Dedifferentiated amniotic fluid mesenchymal stem cell (primary cell): ENCODE results near the gene ASTN2.

ENCODE experiments used
- DNase-seq: peaks from one replicate; pipeline ENCODE4 v3.0.0-alpha.2; 2016; ENCODE audit errors: extremely low spot score

Gene ASTN2

DNA sequence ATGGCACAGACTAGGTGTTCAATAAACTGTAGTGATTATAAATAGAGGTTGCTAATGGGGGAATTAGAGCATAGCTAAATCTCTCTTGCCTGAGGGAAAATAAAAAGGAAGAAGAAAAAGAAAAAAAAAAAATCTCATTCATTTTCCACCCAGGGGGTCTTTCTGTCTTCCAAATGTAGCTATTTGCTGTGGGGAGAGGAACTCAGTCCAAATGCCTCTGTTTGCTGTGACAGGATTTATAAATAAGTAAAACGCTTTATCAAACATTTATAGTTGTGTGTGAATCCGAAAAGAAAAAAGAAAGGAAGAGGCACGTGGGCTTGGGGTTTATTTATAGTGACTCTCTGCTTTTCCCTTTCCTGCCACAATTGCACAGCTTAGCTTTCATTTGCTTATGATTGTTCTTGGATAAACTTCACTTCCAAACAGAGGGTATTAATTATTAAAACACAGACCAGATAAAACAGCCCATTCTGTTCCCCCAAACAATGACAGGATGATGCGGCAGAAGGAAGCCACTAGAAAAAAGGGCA lies 245.7 kb downstream of the ASTN2 start:
- DNase-seq = no peak

- DNase-seq = no peak
These were observed 250.3 kb downstream of the ASTN2 start for GRCh38 chr9:117164512-117164911.

- DNase-seq = no peak
These were observed 254.6 kb downstream of the ASTN2 start for GRCh38 chr9:117160254-117160653.

- no peak for DNase-seq
These were observed 257.9 kb downstream of the ASTN2 start for GRCh38 chr9:117156771-117157535.

DNA sequence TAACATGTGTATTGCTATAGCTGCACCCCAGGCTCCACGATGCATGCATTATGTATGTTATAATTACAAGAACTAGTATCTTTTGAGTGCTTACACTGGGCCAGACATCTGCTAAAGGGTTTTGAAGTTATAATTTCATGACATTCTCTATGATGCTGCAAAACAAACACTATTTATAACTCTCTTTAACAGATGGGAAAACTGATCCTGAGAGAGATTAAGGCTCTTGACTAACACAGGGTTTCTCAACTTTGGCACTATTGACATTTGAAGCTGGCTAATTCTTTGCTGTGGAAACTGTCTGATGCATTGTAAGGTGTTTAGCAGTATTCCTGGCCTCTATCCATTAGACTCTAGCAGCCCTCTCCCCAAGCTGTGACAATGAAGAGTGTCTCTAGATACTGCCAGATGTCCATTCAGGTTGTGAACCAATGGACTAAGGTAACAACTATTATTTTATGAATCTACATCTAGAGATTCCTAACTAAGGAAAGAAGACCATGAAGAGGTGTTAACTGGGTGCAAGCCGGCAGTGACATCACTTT lies 258.6 kb downstream of the ASTN2 start:
- DNase-seq = no peak

DNA sequence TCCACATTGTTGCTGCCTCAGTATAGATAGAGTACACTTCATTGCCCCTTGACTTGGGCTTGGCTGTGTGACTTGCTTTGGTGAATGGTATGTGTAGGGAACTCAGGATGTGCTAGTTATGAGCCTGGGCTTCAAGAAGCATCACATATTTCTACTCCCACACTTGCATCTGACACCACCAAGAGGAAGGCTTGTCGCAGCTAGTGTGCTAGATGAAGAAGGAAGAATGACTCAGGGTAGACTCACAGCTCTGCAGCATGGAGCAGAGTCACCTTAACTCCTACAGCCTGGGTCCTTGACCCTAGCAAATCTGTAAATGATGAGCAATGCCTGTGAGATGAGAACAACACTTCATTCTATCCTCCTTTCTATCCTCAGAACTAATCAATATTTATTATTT lies 261.8 kb downstream of the ASTN2 start:
- no peak for DNase-seq

- DNase-seq = no peak
These were observed 263.1 kb downstream of the ASTN2 start for GRCh38 chr9:117151716-117152115.

- no peak for DNase-seq
These were observed 264.9 kb downstream of the ASTN2 start for GRCh38 chr9:117149996-117150395.

DNA sequence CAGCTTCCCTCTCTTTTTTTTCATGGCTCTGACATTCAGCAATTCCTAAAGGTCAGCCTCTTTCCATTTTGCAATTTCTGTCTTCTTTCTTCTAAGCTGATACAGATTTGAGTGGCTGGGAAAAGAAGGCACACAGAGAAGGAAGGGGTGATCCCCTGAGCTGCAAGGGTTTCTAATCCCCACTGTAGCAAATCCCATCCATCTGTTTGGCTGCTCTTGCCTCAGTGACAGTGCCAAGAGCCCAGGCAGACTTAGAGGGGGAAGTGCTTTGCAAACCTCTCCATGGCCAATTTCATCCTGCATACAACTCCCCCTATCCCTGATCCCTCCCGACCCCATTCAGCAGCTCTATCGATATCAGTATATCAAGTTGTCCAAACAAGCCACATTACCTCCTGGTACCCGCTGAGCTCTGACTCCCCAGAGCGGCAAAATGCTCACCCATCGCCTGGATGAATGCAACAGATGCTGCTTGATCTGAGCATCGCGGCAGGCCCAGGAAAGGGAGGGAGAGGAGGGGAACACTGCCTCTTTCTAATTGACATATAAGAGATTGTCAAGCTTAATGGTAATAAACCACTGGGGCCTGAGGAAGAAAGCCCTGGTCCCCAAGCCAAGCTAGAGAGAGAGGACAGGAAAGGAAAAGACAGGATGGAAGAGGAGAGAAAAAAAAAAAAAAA lies 268.9 kb downstream of the ASTN2 start:
- DNase-seq = no peak

DNA sequence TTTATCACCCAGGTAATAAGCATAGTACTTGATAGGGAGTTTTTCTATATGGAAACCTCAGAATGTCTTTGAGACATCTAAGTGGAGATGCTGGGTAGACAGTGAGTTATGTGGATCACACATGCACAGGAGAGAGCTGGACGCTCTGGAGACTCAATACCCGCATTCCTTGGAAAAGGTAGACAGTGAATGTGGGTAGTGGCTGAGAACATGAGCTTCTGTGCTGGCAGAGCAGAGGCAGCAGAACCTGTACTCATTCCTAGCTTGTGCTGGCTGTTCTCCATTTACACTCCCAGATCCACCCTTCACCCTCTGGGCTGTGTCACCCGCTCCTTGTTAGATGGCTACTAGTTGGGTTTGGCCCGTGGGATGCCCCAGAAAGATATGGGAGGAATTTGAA lies 269.8 kb downstream of the ASTN2 start:
- no peak for DNase-seq

- no peak for DNase-seq
These were observed 276.6 kb downstream of the ASTN2 start for GRCh38 chr9:117138231-117138630.

DNA sequence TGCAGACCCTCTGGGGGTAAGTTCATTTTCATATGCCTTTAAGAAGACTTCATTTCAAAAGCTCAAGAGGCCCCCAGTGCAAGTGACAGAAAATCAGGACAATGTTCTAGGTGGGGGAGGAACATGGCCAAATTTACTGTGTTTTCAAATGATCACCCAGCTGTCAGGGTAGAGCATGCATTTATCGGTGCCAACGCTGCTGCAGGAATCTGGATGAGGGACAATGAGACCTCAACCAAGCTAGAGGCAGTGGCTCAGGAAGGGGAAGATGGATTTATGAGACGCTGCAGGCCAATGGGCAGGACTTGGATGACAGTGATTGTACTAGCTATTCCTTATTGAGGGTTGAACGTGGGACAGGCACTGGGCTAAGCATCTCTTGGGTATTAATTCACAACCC lies 278.4 kb downstream of the ASTN2 start:
- no peak for DNase-seq

DNA sequence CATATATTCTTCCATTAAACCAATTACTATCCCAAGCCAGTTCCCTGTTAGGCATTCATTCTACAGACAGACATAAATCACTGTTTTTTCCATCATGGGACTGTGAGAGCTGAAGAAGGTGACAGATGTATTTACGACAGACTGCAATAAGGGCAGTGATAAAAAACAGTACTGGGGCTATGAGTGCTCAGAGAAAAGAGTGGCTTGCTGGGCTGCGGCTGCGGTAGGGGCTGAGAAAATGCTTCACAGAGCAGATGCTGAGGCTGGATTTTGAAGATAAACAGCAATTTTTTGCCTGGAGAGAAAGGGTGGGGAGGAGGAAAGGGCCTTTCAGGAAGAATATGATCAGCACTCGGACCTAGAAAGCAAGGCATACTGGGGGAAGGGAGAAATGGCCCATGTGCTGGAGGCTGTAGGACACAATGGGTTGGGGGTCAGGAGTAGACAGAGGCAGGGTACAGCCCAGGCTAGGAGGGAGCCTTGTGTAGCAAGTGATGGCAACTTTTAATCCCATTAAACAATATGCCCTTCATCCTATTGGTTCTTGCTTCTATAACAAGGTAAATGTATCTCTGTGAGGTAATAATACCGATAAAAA lies 279.3 kb downstream of the ASTN2 start:
- DNase-seq = no peak

DNA sequence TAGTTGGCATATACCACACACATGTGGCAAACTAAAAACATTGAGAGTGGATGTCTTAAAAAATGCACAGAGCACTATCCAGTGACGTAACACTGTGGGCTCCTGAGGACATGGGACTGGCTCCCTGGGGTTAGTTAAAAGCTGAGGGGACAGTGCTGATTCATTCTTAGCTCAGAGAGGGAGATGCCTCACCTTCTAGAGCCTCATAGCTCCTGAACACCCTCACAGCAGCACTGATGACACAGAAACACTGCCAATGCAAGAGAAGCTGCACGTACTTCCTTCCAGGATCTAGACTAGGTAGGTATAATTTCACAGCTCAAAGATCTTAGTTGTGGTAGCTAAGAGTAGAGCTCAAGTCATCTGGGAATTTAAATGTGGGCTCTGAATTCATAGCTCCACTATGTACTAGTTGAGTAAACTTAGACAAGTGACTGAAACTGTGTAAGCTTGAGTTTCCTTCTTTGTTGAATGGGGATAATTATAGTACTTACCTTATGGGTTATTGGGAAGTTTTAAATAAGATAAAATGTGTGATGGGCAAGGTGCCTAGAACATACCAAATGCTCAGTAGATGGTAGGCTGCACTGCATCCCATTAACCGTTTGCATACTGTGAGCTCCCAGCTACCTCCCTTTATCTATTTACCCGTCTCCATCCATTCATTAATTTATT lies 279.9 kb downstream of the ASTN2 start:
- DNase-seq = no peak

GRCh38 chr9:117126871-117127270 lies 288.0 kb downstream of the ASTN2 start:
- no peak for DNase-seq

- DNase-seq = no peak
These were observed 289.3 kb downstream of the ASTN2 start for GRCh38 chr9:117125531-117125930.

DNA sequence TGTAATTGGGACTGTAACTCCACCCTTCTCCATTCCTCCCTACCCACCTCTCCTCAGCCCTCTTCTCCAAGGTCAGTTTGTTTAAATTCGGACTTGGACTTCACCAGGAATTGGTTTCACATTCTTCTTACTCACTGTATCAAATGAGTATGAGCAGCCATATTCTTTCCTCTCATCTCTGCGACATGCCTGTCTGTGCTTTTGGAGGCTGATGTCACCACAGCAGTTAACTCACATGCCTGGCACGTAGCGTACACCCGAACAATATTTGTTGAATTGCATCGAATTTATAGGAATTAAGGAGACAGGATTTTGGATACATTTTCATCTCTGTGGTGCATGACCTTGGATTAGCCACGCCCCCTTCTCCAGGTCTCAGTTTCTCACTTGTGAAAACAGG lies 291.1 kb downstream of the ASTN2 start:
- DNase-seq = no peak

- DNase-seq = no peak
These were observed 291.9 kb downstream of the ASTN2 start for GRCh38 chr9:117122953-117123352.

- no peak for DNase-seq
These were observed 292.8 kb downstream of the ASTN2 start for GRCh38 chr9:117122102-117122501.

DNA sequence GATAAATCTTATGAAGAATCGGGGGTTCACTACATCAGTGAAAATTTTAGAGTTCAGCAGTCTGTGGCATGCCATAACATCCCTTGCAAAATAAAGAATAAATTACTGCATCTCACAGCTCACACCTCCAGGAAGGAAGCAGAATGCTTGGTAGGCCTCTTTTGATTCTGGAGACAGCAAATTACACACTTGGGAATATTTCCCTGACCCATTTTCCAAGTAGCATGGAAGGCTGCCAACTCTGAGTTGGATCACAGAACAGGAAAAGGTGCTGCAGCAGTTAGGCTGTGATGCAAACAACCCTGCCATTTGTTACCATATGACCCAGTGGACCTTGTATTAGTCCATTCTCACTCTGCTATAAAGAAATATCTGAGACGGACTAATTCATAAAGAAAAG lies 293.5 kb downstream of the ASTN2 start:
- DNase-seq = no peak

GRCh38 chr9:117120061-117120460 lies 294.8 kb downstream of the ASTN2 start:
- no peak for DNase-seq

DNA sequence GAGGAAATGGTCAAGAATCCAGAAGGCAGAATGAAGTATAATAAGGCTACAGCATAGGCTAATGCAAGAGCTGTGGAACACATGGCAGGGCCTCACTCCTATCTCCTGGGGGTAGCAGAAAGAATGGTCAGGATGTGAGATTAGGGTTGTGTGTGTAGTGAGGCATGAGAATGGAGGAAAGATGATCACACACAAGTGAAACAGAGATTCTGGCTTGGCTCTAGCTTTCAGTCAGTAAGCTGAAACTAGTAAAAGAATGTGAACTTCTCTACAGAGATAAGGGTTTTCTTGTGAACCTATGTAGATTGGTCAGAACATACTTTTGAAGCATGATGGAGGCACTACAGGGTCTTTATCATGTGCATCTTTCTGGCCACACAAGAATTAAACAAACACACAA lies 298.8 kb downstream of the ASTN2 start:
- DNase-seq = no peak
